M059J (cell line): ENCODE results near the gene VAMP2. TPM values are rescaled to one million over a fixed set of nuclear protein-coding genes. Genes with fewer than 3 reads are reported as not detected.

ENCODE experiments used
- DNase-seq: peaks from one replicate; pipeline ENCODE4 v3.0.0-alpha.2; 2012; ENCODE audit warnings: low read depth
- total RNA-seq: library from RNA; depleted of rRNA; stranded (reverse); fragments of >200 nt; shearing (Covaris generic); gene quantifications from 2 replicates; pipeline ENCODE4 v1.2.3, GENCODE V29; 2014

VAMP2 gene
- total RNA-seq, 1 experiment from 2014 or later: 3.8 TPM

GRCh38 chr17:8123695-8124349 lies 38.9 kb downstream of the VAMP2 start, which contains the start of gene HES7:
Gene HES7 (minus strand): TSS chr17:8124106. CDS start chr17:8124084, 22 bp downstream.
- peak; percentile 49 for DNase-seq

- DNase-seq: peak; percentile 58
Measured at GRCh38 chr17:8122924-8123694, 39.6 kb downstream of the VAMP2 start.

- peak; percentile 69 for DNase-seq
Measured at GRCh38 chr17:8122422-8122923, 40.3 kb downstream of the VAMP2 start.

- peak; percentile 76 for DNase-seq
Measured at GRCh38 chr17:8121681-8122421, 40.9 kb downstream of the VAMP2 start.

- no peak for DNase-seq
Measured at GRCh38 chr17:8121407-8121680, 41.4 kb downstream of the VAMP2 start.

GRCh38 chr17:8120520-8121406 lies 42.0 kb downstream of the VAMP2 start:
- DNase-seq: peak; percentile 82

- DNase-seq: peak; percentile 92
Measured at GRCh38 chr17:8119581-8120519, 42.9 kb downstream of the VAMP2 start.

- peak; percentile 80 for DNase-seq
Measured at GRCh38 chr17:8118769-8119580, 43.8 kb downstream of the VAMP2 start.

- DNase-seq: peak; percentile 83
Measured at GRCh38 chr17:8117980-8118768, 44.6 kb downstream of the VAMP2 start, which contains the start of gene ALOXE3. Gene ALOXE3 (minus strand): TSS chr17:8118514. CDS start chr17:8117990, 524 bp downstream.

- DNase-seq: no peak
Measured at GRCh38 chr17:8117367-8117979, 45.3 kb downstream of the VAMP2 start.

GRCh38 chr17:8116776-8117175 lies 46.0 kb downstream of the VAMP2 start:
- DNase-seq: no peak

GRCh38 chr17:8110907-8111306 lies 51.8 kb downstream of the VAMP2 start:
- DNase-seq: no peak

GRCh38 chr17:8110456-8110804 lies 52.3 kb downstream of the VAMP2 start:
- DNase-seq: no peak

- DNase-seq: peak; percentile 19
Measured at GRCh38 chr17:8109661-8110455, 52.9 kb downstream of the VAMP2 start.
